HG03558 (cell line): ENCODE data around the gene DNAJC22.
"Not testable (repeated sequence)": the region's sequence is repeated elsewhere in the genome, so short reads cannot be mapped to it uniquely, and the experiment has no call there.

ENCODE experiments used
- ATAC-seq: cut with Tn5 transposase; IDR thresholded peaks from one replicate; pipeline ENCODE4 v1.9.1; 2021; ENCODE audit warnings: moderate number of reproducible peaks; ENCODE audit not compliant: unreplicated experiment; ENCODE audit errors: extremely low read depth

The DNAJC22 gene

DNA sequence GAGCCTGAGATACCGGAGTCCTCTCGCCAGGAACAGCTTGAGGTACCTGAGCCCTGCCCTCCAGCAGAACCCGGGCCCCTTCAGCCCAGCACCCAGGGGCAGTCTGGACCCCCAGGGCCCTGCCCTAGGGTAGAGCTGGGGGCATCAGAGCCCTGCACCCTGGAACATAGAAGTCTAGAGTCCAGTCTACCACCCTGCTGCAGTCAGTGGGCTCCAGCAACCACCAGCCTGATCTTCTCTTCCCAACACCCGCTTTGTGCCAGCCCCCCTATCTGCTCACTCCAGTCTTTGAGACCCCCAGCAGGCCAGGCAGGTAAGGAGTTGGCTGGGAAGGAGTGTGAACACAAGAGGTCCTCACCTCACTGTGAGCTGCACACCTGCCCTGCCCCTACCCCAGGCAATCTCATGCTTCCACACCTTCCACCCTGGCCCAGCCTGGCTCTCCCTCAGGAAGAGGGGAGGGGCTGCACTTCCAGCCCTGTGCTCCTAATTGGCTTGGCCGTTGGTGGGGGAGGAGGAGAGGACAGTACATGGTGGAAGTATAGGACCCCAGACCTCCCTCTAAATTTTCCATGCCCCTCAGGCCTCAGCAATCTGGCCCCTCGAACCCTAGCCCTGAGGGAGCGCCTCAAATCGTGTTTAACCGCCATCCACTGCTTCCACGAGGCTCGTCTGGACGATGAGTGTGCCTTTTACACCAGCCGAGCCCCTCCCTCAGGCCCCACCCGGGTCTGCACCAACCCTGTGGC is 15.9 kb upstream of the DNAJC22 start:
- no peak for ATAC-seq

DNA sequence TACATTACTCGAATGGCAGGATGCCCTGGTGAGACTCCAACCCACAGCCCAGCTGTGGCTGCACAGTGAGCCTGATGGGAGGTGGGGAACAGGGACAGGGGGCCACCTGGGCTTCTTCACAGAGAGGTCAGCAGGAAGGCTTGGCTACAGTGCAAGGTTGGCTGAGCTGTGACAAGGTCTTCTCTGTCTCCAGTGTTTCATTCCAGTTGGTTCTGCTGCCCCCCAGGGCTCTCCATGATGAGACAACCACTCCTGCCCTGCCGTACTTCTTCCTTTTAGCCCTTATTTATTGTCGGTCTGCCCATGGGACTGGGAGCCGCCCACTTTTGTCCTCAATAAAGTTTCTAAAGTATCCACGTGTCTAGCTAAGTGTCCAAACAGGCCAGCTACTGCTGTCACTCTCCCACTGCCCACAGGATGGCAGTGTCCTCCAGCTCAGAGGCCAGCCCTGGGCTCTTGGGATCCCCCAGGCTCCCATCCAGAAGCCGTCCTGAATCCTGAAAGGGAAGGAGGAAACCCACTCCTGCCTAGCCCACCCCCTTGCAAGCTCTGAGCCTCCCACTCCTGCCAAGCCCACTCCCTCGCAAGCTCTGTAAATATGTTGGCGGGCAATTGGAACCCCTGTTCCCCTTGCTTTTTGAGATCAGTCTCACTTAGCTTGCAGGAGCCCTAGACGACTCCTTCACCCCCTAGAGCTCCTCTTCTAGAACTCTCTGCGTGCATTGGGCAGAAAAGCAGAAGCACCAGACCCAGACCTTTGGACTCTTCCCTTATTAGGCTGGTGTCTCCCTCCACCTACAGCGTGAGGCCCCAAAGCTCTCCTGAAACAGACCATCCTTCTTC is 15.1 kb upstream of the DNAJC22 start:
- ATAC-seq = no peak

DNA sequence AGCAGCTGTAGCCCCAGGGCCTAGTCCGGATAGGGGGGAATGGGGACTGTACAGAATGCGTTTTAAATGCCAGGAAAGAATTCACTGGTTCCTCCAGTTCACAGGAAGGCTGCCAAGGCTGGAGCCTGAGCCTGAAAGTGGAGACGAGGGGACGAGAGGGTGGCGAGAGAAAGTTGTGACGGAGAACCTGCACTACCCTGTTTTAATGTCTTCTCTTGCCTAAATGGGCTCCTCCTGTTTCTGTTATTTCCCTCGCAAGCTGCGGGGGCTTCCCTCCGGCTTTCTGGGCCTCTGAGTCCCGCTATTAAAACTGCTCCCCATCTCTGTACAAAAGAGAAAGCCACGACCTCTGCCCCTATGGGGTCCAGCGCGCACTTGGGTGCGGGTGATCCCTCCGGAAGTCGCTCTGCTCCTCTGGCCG is 14.2 kb upstream of the DNAJC22 start:
- no peak for ATAC-seq

DNA sequence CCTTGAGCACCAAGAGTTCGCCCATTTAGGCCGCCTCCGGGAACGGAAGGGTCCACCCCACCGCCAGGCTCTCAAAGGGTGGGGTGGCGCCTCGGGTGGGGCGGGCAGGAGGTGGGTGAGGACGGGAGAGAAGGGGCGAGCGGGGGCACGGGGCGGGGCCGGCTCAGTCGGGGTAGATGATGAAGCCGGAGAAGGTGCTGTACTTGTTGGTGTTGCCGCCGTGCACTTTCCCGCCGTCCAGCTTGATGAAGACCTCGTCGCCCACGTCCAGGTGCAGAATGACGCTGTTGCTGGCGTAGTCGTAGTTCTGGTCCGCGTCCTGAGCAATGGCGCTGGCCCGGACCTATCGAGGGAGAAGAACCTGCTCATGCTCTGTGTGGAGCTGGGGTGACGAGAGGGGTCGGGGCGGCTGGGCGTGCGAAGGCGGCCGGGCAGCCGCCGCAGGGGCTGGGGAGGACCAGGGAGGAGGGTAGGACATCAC is 13.8 kb upstream of the DNAJC22 start:
- no peak for ATAC-seq

DNA sequence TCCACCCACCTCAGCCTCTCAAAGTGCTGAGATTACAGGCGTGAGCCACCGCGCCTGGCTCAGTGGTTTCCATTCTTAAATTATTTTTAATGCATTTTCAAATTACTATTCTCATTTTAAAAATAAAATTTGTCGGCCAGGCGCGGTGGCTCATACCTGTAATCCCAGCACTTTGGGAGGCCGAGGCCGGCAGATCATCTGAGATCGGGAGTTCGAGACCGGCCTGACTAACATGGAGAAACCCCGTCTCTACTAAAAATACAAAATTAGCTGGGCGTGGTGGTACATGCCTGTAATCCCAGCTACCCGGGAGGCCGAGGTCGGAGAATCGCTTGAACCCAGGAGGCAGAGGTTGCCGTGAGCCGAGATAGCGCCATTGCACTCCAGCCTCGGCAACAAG is 12.9 kb upstream of the DNAJC22 start:
- ATAC-seq = not testable (repeated sequence)

DNA sequence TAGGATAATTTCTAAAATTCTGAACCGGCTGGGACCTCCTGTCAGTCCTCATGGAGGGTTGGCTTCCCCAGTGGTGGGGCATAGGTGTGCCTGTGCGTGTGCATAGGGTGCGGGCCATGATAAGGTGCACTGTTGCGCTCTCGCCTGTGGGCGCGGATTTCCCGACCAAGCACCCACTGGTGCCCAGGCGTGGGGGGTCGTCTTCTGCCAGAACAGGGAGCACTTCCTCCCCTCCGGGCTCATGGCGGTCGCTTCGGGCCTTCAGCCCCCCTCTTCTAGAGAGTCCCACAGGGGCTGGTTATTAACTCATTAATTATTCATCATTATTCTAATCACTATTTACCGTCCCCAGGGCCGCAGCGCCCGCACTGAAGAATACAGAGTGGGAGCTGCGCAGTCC is 12.5 kb upstream of the DNAJC22 start:
- ATAC-seq = no peak

DNA sequence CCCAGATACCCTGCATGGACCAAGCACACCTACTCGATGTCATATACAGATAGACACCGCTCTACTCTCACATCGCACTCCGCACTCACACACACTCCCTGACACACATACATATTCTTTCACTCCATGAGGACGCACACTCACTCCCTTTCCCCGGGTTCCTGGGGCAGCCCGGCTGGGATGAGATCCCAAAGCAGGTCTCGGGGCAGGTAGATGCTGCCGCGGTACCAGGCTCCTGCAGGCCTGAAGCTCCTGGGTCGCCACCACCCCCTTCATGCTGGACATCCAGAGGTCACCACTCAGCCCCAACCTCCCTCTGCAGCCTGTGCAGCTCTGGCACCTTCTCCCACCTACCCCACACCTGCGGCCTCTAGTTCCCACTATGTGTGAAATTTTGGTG is 12.0 kb upstream of the DNAJC22 start:
- no peak for ATAC-seq

DNA sequence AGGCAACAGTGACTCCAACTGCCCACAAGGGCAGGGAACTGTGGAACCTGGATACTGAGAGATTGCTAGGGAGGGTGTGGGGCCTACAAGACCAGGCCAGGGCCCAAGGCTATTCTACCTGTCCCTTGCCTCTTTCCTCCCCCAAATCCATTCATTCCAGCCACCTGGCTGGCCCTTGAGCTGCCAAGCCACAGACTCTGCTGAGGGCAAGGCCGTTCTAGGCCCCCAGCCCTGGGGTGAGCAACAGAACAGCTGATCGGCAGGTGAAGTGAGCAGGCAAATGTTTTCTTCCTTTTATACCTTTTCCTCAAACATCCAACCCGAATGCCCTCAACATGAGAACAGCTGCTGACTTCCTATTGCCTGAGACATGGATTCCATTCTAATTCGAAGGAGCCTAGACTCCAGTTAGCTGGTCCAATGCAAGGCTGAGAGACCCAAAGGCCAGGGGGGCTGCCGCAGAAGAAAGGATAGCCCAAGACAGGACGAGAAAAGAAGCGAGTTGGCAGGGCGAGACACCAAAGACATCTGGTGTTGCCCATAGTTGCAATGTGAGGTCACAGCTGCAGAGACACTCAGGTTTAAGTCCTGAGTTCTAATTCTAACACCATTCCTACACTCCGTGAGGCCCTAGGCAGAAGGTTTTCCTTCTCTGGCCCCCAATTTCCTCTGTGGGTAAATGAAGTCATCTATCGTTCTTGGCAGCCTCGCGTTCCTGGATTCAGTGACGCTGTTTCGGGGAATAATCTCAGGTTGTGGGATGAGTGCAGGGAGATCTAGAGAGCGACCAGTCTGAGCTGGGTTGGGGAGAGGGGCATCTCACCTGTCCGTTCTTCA is 11.4 kb upstream of the DNAJC22 start:
- no peak for ATAC-seq

DNA sequence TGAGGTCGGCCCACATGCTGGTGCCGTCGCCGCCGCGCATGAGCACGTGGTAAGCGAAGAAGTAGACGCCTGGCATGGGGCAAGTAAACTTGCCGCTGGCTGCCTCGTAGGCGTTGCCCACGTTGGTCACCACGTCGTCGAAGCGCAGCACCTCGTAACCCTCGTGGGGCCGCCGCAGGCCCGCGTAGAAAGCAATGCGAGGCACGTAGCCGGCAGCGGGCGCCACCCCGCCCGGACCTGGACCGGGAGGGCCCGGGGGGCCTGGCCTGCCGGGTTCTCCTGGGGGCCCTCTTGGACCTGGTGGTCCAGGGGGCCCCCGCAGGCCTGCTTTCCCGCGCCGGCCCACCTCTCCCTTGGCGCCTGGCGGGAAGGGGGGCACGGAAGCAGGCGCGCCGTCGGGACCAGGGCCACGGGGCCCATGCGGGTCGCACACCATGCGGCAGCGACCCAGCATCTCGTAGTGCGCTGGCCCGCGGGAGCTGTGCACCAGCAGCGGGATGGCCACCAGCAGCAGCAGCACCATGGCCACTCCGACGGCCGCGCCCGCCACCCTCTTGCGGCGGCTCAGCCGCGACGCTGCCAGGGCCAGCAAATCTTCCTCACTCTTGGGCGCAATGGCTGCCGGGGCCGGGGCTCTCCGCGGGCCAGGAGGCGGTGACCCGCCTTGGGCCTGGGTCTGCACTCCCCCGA is 10.6 kb upstream of the DNAJC22 start:
- ATAC-seq = no peak

DNA sequence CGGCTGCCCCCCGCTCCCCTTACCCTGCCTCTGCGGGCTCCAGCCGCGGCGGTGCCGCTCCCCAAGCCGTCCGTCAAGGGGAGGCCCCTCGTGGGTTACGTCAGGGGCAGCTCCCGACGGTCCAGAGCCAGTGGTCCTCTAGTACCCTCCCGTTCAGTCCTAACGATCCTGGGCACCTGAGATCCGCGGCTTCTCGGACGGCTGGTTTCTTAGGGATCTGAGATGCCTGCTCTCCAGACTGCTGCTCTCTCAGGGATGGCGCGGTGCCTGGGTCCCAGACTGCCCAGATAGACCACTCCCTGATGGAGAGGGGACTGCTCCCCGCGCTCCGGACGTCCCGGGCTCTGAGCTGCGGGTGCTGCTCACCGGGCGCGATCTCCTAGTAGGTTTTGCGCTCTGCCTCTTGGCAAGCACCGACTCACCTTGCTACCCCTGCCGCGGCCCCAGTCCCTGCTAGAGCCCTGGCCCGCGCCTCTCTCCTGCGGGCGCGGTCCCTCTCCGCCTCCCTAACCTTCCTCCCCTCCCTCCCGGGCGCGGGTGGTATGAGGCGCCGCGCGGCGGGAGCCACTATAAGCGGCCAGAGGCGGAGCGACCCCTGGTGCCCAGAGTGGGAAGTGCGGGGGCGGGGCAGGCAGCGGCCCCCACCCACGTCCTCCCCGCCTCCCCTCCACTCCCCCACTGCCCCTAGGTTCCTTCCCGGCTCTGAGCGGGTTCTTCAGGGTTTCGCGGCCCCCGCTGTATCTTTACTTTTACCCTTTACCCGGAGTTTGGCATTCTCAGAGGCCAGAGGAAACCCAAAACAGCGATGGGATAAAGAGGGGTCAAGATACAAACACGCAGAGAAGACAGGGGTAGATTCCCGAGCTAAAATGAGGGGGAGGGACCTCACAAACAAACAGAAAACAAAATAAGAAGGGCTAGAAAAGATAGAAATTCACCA is 9.8 kb upstream of the DNAJC22 start, which contains the start of gene C1QL4:
C1QL4 (minus strand) TSS at position 544 of the 940 bp plus-strand sequence. CDS start 711 bp downstream, outside the sequence.
- ATAC-seq = no peak

DNA sequence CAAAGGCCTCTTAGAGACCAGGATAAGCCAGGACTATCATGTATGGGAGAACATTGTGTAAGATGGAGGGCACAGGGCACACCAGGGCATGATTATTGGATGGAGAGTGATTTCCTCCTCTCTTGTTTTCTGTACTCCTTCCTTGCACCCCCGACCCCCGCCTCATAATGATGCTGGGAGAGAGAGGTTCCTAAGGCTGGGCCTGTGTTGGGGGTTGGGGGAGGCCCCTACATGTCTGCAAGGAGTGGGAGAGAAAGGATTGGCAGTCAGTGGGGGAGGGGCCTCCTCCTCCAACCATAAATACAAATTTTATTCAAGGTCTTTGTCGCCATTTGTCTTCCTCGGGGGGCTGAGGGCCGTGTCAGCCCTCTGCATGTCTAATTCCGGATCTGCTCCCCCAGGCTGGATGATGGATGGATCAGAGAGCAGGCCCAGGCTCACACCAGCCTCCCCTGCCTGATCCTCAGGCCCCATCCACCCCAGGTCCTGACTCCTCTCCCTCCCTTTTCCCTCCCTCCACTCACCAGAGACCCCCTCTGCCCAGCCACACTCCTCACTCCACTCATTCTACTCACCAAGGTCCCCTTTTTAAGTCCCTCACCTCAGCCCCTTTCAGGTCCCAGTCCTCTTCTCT is 7.7 kb upstream of the DNAJC22 start:
- ATAC-seq = no peak

DNA sequence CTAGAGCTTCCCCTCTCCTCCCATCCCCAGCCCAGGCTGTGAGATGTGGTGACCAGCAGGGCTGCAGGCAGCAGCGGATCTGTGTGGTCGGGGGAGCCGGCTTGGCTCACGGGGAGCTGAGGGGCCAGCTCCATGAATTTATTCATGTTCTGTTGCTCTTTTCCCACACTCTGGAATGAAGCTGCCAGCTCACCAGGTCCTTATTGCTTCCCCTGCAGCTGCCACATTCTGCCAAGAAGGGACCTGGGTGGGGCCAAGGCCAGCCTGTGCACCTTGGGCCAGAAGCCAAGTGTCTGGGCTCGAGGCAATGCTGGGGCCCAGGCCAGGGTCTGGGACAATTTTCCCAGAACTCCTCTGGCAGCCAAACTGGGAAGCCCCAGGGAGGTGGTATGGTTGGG is 7.2 kb upstream of the DNAJC22 start:
- no peak for ATAC-seq

DNA sequence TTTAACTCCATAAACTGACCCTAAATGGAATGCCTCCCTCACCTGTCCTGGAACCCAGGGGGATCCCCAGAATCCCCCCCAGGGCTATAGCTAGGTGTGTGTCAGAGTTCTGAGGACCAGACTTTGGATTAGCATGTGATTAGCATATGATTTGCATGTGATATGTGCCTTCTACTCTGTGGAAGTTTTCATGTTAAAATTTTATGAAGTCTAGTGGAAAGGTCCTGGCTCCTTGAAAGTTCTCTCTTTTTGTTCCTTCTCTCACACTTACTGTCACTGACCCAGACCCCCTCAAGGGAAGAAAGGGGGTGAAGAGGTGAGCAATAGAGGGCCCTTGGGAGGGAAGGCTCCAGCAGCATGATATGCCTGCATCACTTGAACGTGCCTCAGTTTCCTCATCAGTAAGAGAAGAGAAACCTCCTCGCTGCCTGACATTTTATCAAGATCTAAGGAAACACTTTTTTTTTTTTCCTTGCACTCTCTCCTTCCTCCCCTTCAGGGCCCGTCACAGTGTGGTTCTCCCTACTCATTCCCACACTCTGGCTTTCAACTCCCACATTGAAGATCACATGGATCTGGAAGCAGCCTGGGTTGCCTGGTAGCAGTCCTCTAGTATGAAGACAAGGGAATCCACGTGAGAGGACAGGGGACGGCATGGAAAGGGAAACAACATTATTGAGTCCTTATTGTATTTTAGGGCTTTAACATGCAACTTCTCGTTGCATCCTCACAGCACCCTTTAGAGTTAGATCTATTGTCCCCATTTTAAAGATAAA is 6.4 kb upstream of the DNAJC22 start:
- ATAC-seq = no peak

DNA sequence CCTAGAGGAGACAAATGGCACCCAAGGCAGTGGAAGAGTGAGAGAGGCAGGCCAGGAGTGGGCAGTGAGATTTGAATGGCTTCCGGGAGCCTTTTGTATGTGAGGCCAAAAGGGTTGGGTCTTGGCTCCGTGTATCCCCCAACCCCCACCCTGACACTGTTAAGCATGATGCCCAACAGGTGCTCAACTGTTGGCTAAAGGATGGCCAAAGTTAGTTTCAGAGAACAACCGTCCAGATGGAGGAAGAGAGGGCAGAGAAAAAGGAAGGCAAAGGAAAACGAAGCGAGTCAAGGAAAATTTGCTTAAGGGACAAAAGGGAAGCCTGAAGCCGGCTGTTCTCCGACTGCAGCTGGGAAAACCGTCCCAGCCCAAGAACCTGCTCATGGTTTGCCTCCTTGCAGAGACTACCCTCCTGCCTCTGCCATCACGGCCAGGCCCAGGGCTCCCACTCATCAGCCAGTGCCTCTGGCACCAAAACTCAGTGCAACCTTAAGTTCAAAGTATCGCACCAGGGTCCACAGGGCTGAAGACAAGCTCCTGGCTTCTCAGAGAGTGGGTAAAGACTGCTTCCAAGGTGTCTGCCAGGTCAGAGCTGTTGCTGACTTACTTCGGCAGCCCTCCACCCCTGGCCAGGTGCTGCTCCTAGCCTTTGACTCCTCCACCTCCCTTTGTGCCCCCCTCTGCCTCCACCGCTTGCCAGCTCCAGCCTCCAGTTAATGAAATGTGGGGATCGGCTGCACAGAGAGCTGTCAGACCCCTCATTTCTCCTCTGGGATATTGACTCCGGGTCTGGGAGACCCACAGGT is 5.5 kb upstream of the DNAJC22 start:
- ATAC-seq = no peak

DNA sequence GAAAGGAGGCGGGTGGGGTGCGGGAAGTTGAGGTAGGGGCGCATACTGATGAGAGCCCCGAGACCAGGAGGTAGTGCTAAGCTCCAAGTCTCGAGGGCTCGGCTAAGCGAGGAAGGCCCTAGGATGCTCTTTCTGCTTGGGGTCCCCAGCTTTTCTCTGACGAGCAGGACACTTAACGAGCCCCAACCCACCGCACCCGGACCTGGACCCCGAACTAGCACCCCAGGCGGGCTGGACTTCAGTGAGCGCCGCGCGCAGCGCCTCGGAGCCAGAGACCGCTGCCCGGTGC is 5.0 kb upstream of the DNAJC22 start:
- ATAC-seq = no peak

DNA sequence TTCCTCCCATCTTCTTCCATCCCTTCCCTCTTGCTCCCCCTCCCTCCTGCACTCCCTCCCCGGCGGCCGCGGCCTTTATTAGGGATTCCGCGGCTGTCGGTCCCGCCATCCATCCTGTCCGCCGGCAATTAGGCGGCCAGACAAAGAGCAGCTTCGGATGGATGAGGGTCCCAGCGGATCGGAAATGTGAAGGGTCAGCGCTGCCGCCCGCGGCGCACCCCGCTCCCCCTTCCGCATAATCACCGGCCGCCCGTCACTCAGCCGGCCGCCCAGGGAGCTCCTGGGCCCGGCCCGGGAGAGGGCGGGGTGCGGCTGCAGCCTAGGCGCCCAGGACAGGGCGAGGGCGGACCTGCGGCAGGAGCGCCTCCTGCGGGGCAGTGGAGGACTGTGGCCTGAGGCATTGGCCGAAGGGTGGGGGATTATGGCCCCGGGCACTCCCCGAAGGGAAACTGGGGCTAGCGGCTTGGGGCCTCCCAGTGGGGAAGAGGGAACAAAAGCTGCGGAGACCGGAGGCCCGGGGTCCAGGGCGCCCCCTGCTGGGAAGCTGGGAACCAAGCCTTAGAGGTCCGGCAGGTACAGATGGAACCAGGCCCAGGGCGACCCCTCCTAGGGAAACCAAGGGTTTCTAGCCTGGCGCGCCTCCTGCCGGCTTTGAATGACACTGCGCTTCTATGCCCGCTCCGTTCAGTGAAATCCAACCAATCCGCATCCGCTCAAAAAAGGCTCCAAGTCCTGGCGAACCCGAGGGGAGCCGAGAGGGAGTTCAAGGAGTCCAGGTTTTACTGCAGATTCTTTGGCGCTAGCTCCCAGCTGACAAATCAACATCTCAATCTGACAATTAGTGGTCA is 4.4 kb upstream of the DNAJC22 start:
- ATAC-seq = no peak
